Measurements from ENCODE around the gene TMTC1.

DNA sequence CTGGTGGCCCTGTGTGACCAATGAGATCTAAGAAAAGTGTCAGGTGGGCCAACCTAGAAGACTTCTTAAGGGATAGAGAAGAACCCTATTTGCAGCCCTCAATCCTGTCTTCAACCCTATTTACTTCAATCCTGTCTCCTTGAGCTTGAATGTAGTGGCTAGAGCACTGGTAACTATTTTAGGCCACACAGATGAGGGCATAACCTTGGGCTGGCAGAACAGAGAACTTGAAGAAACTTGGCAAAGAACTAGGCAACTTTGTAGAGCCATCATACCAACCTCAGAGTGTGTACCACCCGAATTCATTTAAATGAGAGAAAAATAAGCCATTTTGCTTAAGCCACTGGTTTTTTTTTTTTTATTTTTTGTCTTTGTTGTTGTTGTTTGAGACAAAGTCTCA lies 94.8 kb downstream of the TMTC1 start:
- TF ChIP-seq SRF (CRISPR knock-in tag; IDR thresholded peaks at IDR 0.05) (no peak), HNRNPH1 (optimal IDR thresholded peaks at IDR 0.05; ENCODE audit: low read depth, low read length) (no peak), POLR2A (conservative IDR thresholded peaks at IDR 0.05) (no peak), CHD2 (IDR thresholded peaks at IDR 0.05; ENCODE audit: low read depth, low read length) (no peak), ZNF695 (CRISPR knock-in tag; IDR thresholded peaks at IDR 0.05) (no peak), MAZ (CRISPR knock-in tag; conservative IDR thresholded peaks at IDR 0.05 in 1 of 2, IDR thresholded peaks at IDR 0.05 in 1 of 2) (no peak), NFIC (IDR thresholded peaks at IDR 0.05) (no peak), ELF1 (tag; IDR thresholded peaks at IDR 0.05) (no peak), KDM1A (IDR thresholded peaks at IDR 0.05) (no peak), ZNF778 (CRISPR knock-in tag; IDR thresholded peaks at IDR 0.05) (no peak)
- TF ChIP-seq, protein P1, sequence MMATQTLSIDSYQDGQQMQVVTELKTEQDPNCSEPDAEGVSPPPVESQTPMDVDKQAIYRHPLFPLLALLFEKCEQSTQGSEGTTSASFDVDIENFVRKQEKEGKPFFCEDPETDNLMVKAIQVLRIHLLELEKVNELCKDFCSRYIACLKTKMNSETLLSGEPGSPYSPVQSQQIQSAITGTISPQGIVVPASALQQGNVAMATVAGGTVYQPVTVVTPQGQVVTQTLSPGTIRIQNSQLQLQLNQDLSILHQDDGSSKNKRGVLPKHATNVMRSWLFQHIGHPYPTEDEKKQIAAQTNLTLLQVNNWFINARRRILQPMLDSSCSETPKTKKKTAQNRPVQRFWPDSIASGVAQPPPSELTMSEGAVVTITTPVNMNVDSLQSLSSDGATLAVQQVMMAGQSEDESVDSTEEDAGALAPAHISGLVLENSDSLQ (IDR thresholded peaks at IDR 0.05), result no peak
- TF ChIP-seq, protein P2, sequence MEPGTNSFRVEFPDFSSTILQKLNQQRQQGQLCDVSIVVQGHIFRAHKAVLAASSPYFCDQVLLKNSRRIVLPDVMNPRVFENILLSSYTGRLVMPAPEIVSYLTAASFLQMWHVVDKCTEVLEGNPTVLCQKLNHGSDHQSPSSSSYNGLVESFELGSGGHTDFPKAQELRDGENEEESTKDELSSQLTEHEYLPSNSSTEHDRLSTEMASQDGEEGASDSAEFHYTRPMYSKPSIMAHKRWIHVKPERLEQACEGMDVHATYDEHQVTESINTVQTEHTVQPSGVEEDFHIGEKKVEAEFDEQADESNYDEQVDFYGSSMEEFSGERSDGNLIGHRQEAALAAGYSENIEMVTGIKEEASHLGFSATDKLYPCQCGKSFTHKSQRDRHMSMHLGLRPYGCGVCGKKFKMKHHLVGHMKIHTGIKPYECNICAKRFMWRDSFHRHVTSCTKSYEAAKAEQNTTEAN (CRISPR knock-in tag; IDR thresholded peaks at IDR 0.05), result no peak

Measured in K562 (cell line).